Stimulated activated memory B cell treated with anti-CD40 and anti-IgM and Interleukin-4, amounts not matched to agents 10 μg/mL and 1 μg/mL and 100 μg/mL, for 72 hours (primary cell): Measurements from ENCODE around the gene HHIPL1.

Experiments
- ATAC-seq: fragments of 150-1000 bp; cut with Tn5 transposase; 2 replicates; pipeline ENCODE4 v1.10.0; 2021
- H3K27ac Mint-ChIP-seq: one replicate; pipeline ENCODE4 v1.8.0; 2022; ENCODE audit warnings: mild to moderate bottlenecking, mixed read lengths
- H3K27me3 Mint-ChIP-seq: one replicate; pipeline ENCODE4 v1.8.0; 2022; ENCODE audit warnings: mixed read lengths
- H3K36me3 Mint-ChIP-seq: one replicate; pipeline ENCODE4 v1.8.0; 2022; ENCODE audit warnings: mixed read lengths
- H3K4me1 Mint-ChIP-seq: one replicate; pipeline ENCODE4 v1.8.0; 2022; ENCODE audit warnings: mixed read lengths
- H3K4me3 Mint-ChIP-seq: one replicate; pipeline ENCODE4 v1.8.0; 2022; ENCODE audit warnings: mild to moderate bottlenecking, moderate library complexity, mixed read lengths
- H3K9me3 Mint-ChIP-seq: one replicate; pipeline ENCODE4 v1.8.0; 2022; ENCODE audit warnings: mixed read lengths

HHIPL1 gene

GRCh38 chr14:99724939-99725773, 80.2 kb downstream of the HHIPL1 start:
- Mint-ChIP-seq H3K36me3 (no peaks in the 10 kb centered on the region), H3K27ac (no peak overlapping the region), H3K9me3 (no peaks in the 10 kb centered on the region), H3K4me3 (no peak overlapping the region), H3K4me1 (no peaks in the 10 kb centered on the region), H3K27me3 (peaks cover 72% of the 10 kb centered on the region)
- no peak for ATAC-seq

DNA sequence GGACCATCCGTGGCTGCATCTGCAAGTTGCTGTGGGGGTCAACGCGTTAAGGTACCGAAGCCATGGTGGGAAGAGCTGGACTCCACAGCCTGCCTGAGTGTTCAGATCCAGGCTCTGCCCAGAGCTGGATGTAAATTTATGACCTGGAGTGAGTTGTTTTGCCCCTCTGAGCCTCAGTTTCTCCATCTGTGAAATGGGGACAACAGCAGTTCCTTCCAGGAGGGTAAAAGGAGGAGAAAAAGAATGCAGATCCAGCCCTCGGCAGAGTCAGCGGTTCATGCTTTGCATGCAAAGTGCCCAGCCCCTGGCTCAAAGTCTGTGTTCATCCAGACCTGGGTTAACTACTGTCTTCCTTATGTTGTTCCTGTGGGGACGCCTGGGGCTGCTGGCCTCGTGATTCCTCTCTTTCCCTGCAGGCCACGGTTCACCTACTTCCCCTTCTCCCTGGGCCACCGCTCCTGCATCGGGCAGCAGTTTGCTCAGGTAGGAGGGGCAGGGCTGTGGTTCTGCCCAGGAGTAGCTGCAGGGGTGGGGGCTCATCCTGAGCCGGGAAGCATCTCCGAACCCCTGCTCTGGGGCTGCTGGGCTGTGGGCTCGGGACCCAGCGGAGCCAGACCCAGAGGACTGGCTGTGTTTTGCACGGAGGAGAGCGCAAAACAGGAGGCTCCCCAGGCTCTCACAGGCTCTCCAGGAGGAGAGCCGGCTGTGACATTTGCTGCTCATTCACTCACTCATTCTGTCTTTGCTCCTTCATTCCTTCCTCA, 81.0 kb downstream of the HHIPL1 start:
- Mint-ChIP-seq H3K9me3 (no peaks in the 10 kb centered on the region), H3K27me3 (peaks cover 77% of the 10 kb centered on the region), H3K27ac (no peak overlapping the region), H3K4me3 (no peak overlapping the region), H3K4me1 (no peaks in the 10 kb centered on the region), H3K36me3 (no peaks in the 10 kb centered on the region)
- ATAC-seq = no peak

DNA sequence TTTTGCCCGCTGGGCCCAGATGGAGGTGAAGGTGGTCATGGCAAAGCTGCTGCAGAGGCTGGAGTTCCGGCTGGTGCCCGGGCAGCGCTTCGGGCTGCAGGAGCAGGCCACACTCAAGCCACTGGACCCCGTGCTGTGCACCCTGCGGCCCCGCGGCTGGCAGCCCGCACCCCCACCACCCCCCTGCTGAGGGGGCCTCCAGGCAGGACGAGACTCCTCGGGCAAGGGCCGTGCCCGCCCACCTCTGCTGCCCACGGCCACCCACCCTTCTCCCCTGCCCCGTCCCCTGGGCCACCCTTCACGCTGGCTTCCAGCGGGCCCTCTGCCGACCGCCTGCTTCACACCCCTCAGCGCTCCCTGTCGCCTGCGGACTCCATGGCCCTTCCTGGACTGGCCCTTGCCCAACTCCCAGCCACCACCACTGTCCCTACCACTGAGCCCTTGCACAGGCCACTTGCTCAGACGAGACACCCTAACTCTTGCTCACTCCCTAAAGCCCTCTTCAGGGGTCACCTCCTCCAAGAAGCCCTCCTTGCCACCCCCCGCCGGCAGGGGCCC, 81.7 kb downstream of the HHIPL1 start:
- Mint-ChIP-seq H3K4me1 (no peaks in the 10 kb centered on the region), H3K27ac (no peak overlapping the region), H3K36me3 (no peaks in the 10 kb centered on the region), H3K27me3 (peaks cover 84% of the 10 kb centered on the region), H3K4me3 (no peak overlapping the region), H3K9me3 (no peaks in the 10 kb centered on the region)
- ATAC-seq = no peak

GRCh38 chr14:99727096-99727870, 82.4 kb downstream of the HHIPL1 start:
- Mint-ChIP-seq H3K9me3 (no peaks in the 10 kb centered on the region), H3K27ac (no peak overlapping the region), H3K36me3 (no peaks in the 10 kb centered on the region), H3K27me3 (peaks cover 90% of the 10 kb centered on the region), H3K4me3 (no peak overlapping the region), H3K4me1 (no peaks in the 10 kb centered on the region)
- no peak for ATAC-seq

DNA sequence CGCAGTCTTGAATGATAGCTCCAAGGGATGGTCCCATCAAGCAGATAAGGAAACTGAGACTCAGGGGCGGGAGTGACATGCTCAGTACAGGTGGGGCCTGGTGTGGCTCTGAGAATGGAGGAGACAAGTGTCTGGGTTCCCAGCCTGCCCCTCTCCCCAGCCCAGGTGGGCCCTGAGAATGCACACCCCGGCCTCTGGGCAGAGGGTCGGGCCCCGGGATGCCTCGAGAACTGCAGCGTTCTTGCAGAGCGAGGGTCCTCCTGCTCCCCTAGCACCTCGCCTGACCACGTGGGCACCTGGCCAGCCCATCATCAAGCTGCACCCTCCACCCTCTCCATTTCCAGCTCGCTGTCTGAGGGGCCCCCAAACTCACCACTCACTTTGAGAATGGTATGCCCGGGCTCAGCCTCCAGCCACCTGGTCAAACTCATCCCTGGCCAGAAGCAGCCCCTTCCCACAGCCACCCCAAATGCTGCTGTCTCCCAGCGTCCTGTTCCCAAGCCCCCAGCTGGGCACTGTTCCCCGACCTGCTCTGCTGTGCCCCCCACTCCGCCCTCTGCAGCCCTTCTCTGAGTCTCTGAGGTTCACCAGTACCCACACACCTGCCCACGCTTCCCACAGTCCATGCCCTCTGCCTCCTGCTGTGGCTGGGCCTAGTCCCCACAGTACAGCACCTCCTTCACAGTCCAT, 83.4 kb downstream of the HHIPL1 start:
- no peak overlapping the region for H3K27ac Mint-ChIP-seq
- H3K9me3 Mint-ChIP-seq = no peaks in the 10 kb centered on the region
- no peak for ATAC-seq
- no peaks in the 10 kb centered on the region for H3K4me1 Mint-ChIP-seq
- H3K36me3 Mint-ChIP-seq = no peaks in the 10 kb centered on the region
- peaks cover 93% of the 10 kb centered on the region for H3K27me3 Mint-ChIP-seq
- H3K4me3 Mint-ChIP-seq = no peak overlapping the region

DNA sequence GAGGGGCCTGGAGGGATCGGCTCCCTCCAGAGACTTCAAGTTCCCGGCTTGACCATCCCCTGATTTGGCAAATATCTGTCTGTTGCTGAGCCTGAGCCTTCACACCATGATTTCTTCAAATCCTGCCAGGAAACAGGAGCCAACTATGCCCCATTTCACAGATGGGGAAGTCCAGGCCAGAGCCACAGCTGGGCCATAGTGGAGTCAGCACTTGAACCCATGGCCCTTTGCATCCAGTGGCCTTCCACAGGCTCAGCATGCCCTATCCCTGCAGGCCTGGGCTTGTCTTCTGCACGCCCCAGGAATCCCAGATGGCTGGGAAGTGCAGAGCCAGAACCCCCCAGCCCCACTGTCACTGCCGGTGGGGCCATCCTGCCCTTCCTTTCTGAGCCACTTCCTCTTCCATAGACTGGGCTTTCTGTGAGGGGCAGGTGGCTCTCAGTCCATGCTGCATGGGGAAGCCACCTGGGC, 84.1 kb downstream of the HHIPL1 start:
- ATAC-seq = no peak
- Mint-ChIP-seq H3K36me3 (no peaks in the 10 kb centered on the region), H3K27ac (no peak overlapping the region), H3K9me3 (no peaks in the 10 kb centered on the region), H3K27me3 (peaks cover 93% of the 10 kb centered on the region), H3K4me3 (no peak overlapping the region), H3K4me1 (no peaks in the 10 kb centered on the region)
